ENCODE data around the gene CYB5R2.

DNA sequence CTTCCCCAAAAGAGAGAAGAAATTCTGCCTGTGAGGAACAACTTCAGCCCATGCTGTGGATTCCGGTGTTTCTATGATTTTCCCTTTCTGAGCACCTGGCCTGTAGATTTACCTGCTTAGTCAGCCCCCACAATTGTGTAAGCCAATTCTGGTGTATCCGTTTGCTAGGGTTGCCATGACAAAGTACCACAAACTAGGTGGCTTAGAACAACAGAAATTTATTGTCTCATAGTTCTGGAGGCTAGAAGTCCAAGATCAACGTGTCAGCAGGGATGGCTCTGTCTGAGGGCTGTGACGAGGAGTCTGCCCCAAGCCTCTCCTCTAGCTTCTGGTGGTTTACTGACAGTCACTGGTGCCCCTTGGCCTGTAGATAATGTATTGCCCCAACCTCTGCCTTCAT lies 15.9 kb upstream of the CYB5R2 start:
- TF ChIP-seq, protein P1, sequence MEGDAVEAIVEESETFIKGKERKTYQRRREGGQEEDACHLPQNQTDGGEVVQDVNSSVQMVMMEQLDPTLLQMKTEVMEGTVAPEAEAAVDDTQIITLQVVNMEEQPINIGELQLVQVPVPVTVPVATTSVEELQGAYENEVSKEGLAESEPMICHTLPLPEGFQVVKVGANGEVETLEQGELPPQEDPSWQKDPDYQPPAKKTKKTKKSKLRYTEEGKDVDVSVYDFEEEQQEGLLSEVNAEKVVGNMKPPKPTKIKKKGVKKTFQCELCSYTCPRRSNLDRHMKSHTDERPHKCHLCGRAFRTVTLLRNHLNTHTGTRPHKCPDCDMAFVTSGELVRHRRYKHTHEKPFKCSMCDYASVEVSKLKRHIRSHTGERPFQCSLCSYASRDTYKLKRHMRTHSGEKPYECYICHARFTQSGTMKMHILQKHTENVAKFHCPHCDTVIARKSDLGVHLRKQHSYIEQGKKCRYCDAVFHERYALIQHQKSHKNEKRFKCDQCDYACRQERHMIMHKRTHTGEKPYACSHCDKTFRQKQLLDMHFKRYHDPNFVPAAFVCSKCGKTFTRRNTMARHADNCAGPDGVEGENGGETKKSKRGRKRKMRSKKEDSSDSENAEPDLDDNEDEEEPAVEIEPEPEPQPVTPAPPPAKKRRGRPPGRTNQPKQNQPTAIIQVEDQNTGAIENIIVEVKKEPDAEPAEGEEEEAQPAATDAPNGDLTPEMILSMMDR (IDR thresholded peaks at IDR 0.05 in 4 of 5, conservative IDR thresholded peaks at IDR 0.05 in 1 of 5): no peak
- TF ChIP-seq POLR2A (IDR thresholded peaks at IDR 0.05): no peak
